Measurements from ENCODE around the gene PLK3.

PLK3 gene

DNA sequence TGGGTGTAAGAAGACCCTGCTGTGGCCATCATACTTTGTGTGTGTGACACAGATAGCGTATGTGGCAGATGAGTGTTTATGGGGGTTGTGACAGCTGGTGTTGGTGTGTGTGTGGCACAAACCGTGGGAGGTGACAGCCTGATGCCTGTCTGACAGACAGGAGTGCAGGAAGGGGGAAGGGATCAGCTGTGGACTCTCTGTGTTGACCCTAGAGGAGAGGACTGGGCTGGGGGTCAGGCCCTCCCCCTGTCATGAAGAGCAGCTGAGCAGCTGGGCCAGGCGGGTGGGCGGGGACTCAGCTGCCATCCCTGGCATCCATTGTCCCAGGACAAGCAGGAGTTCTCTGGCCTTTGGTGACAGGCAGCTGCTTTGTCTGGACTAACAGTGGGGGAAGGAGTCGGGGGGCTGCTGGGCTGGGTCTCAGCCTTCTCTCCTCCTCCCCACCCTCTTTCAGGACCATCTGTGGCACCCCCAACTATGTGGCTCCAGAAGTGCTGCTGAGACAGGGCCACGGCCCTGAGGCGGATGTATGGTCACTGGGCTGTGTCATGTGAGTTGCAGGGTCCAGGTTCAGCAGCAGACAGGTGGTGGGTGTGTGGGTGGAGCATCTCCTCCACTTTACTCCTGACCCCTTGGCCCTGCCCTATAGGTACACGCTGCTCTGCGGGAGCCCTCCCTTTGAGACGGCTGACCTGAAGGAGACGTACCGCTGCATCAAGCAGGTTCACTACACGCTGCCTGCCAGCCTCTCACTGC, 2.3 kb downstream of the PLK3 start:
- H3K36me3 ChIP-seq (ENCODE audit: control insufficient read depth, insufficient read depth, low read length), result peaks cover 42% of the 10 kb centered on the region
- H3K4me3 ChIP-seq (ENCODE audit: insufficient read depth, low read depth, low read length, poor library complexity, severe bottlenecking), result peak overlapping the region; percentile 99
- DNase-seq, result peak in 1 of 3 donors; percentile 22

DNA sequence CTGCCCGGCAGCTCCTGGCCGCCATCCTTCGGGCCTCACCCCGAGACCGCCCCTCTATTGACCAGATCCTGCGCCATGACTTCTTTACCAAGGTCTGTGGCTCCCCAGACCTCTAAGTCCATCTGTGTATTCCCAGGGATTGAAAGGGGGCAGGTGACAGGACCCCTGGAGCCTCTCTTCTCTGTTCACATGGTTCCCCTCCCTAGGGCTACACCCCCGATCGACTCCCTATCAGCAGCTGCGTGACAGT, 2.8 kb downstream of the PLK3 start:
- no peaks in the 10 kb centered on the region for H3K27me3 ChIP-seq (replicated peaks; ENCODE audit: control insufficient read depth, insufficient read depth, low read length, poor library complexity, severe bottlenecking)
- H3K27ac ChIP-seq (ENCODE audit: insufficient read depth, low read length, poor library complexity, severe bottlenecking), result peak overlapping the region; percentile 95
- H3K9me3 ChIP-seq (ENCODE audit: control insufficient read depth, low read length), result no peaks in the 10 kb centered on the region
- peaks cover 42% of the 10 kb centered on the region for H3K36me3 ChIP-seq (ENCODE audit: control insufficient read depth, insufficient read depth, low read length)
- peak overlapping the region; percentile 99 for H3K4me3 ChIP-seq (ENCODE audit: insufficient read depth, low read depth, low read length, poor library complexity, severe bottlenecking)
- peaks cover 50% of the 10 kb centered on the region for H3K4me1 ChIP-seq (ENCODE audit: control insufficient read depth, insufficient read depth, low read length, poor library complexity, severe bottlenecking)
- DNase-seq, result no peak

More for the DNA sequence above, 2.3 kb downstream of the PLK3 start:
- H3K4me1 ChIP-seq (ENCODE audit: control insufficient read depth, insufficient read depth, low read length, poor library complexity, severe bottlenecking), result peaks cover 45% of the 10 kb centered on the region
- H3K27ac ChIP-seq (ENCODE audit: insufficient read depth, low read length, poor library complexity, severe bottlenecking), result peak overlapping the region; percentile 95
- no peaks in the 10 kb centered on the region for H3K9me3 ChIP-seq (ENCODE audit: control insufficient read depth, low read length)
- H3K27me3 ChIP-seq (replicated peaks; ENCODE audit: control insufficient read depth, insufficient read depth, low read length, poor library complexity, severe bottlenecking), result no peaks in the 10 kb centered on the region

DNA sequence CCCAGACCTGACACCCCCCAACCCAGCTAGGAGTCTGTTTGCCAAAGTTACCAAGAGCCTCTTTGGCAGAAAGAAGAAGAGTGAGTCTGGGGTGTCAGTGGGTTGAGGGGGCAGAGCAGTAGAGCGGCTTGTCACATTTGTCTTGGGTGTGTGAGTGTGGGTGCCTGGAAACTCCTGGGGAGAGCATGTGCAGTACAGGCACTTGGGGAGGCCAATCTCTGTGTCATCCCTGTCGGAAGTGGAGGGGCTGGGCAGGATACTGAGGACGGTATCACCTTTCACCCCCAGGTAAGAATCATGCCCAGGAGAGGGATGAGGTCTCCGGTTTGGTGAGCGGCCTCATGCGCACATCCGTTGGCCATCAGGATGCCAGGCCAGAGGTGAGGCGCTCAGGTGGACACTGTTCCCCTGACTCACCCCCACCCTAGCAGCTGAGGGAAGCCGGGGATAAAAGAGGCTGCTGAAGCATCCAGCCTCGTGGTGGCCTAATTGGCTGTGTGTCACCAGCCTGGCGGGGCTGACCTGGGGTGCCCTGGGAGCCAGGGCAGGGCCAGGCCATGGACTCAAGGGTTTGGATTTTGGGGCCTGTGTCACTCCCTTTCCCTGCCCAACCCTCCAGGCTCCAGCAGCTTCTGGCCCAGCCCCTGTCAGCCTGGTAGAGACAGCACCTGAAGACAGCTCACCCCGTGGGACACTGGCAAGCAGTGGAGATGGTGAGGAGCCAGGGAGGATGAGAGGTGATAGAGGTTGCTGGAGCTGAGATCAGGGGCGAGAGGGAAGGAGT, 3.3 kb downstream of the PLK3 start:
- Histone ChIP-seq H3K27me3 (replicated peaks; ENCODE audit: control insufficient read depth, insufficient read depth, low read length, poor library complexity, severe bottlenecking) (no peaks in the 10 kb centered on the region), H3K4me3 (ENCODE audit: insufficient read depth, low read depth, low read length, poor library complexity, severe bottlenecking) (peak overlapping the region; percentile 99), H3K4me1 (ENCODE audit: control insufficient read depth, insufficient read depth, low read length, poor library complexity, severe bottlenecking) (peaks cover 55% of the 10 kb centered on the region), H3K36me3 (ENCODE audit: control insufficient read depth, insufficient read depth, low read length) (peaks cover 42% of the 10 kb centered on the region), H3K9me3 (ENCODE audit: control insufficient read depth, low read length) (no peaks in the 10 kb centered on the region), H3K27ac (ENCODE audit: insufficient read depth, low read length, poor library complexity, severe bottlenecking) (peak overlapping the region; percentile 95)
- DNase-seq, result no peak

DNA sequence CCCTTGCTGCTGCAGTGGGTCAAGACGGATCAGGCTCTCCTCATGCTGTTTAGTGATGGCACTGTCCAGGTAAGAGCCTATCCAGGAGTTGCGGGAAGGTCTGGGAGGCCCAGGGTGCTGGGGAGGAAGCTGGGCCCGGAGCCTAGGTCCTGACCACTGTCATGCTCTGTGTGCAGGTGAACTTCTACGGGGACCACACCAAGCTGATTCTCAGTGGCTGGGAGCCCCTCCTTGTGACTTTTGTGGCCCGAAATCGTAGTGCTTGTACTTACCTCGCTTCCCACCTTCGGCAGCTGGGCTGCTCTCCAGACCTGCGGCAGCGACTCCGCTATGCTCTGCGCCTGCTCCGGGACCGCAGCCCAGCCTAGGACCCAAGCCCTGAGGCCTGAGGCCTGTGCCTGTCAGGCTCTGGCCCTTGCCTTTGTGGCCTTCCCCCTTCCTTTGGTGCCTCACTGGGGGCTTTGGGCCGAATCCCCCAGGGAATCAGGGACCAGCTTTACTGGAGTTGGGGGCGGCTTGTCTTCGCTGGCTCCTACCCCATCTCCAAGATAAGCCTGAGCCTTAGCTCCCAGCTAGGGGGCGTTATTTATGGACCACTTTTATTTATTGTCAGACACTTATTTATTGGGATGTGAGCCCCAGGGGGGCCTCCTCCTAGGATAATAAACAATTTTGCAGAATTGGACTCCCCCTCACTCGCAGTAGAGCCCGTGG, 5.3 kb downstream of the PLK3 start:
- Histone ChIP-seq H3K27me3 (replicated peaks; ENCODE audit: control insufficient read depth, insufficient read depth, low read length, poor library complexity, severe bottlenecking) (no peaks in the 10 kb centered on the region), H3K36me3 (ENCODE audit: control insufficient read depth, insufficient read depth, low read length) (peaks cover 42% of the 10 kb centered on the region), H3K4me1 (ENCODE audit: control insufficient read depth, insufficient read depth, low read length, poor library complexity, severe bottlenecking) (peaks cover 70% of the 10 kb centered on the region), H3K27ac (ENCODE audit: insufficient read depth, low read length, poor library complexity, severe bottlenecking) (peak overlapping the region; percentile 46), H3K4me3 (ENCODE audit: insufficient read depth, low read depth, low read length, poor library complexity, severe bottlenecking) (no peak overlapping the region), H3K9me3 (ENCODE audit: control insufficient read depth, low read length) (no peaks in the 10 kb centered on the region)
- DNase-seq, result peak in 1 of 3 donors; percentile 17

DNA sequence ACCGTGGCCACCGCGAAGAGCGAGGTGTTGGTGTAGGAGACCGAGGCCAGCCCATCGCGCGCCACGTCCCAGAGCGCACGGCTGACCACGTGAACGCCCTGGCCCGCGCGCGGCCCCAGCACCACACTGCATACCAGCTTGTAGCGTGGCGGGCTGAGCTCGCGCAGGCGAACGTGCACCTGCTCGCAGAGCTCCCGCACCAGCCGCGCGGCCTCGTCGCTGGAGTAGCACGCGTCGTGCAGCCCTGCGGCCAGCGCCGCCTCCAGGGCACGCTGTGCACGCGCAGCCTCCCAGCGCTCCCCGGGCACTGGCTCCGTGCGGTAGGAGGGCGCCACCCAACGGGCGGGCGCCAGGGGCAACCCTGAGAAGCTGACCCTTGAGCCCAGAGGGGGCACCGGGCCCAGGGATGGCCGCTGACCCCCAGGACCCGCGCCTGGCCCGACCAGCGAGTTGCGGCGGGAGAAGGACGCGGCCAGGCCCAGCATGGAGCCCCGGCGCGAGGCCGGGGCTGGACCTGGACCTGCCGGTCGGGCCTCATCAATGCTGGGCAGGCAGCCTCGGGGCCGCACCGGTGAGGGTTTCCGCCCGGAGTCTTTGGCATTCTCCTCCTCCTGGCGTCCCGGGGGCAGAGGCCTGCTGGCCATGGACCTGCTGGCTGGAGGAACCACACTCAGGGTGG, 6.0 kb downstream of the PLK3 start:
- peak overlapping the region; percentile 98 for H3K27ac ChIP-seq (ENCODE audit: insufficient read depth, low read length, poor library complexity, severe bottlenecking)
- H3K36me3 ChIP-seq (ENCODE audit: control insufficient read depth, insufficient read depth, low read length), result peaks cover 42% of the 10 kb centered on the region
- H3K9me3 ChIP-seq (ENCODE audit: control insufficient read depth, low read length), result no peaks in the 10 kb centered on the region
- peaks cover 77% of the 10 kb centered on the region for H3K4me1 ChIP-seq (ENCODE audit: control insufficient read depth, insufficient read depth, low read length, poor library complexity, severe bottlenecking)
- no peak overlapping the region for H3K4me3 ChIP-seq (ENCODE audit: insufficient read depth, low read depth, low read length, poor library complexity, severe bottlenecking)
- H3K27me3 ChIP-seq (replicated peaks; ENCODE audit: control insufficient read depth, insufficient read depth, low read length, poor library complexity, severe bottlenecking), result no peaks in the 10 kb centered on the region
- peak in 2 of 3 donors; percentile 24 to 35 for DNase-seq

DNA sequence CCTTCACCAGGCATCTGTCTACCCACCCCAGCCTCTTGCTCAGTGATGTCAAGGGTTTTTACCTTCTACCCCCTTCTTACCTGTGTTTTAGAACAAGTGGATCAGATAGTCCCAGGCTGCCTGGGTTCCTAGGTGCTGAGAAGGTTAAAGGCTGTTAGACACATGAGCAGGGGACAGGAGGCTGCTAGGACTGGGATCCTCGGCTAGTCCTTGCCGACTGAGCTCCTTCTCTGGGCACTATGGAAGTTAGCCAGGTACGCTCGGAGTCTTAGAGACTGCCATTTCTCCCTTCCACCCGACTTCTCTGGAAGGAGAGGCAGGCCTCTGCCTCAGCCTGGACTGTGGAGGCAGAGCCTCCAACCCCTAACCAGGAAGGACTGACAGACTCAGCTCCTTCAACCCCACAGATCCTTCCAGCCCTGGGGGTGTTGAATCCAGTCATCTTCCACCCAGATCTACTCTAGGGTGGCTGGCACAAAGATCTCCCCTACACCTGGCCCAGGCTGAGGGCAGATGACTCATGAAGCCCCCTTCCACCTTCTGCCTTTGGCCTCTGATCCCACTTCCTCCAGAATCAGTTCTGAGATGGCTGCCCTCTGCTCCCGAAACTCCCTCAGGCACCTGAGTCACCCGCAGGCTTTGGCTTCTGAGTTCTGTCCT, 6.7 kb downstream of the PLK3 start, which contains the start of gene DYNLT4:
TSS of gene DYNLT4 (minus strand) at position 648 of the 660 bp plus-strand sequence. CDS start 683 bp downstream, outside the sequence.
- Histone ChIP-seq H3K4me3 (ENCODE audit: insufficient read depth, low read depth, low read length, poor library complexity, severe bottlenecking) (no peak within 1 kb of the TSS), H3K27ac (ENCODE audit: insufficient read depth, low read length, poor library complexity, severe bottlenecking) (peak within 1 kb of the TSS; percentile 98), H3K9me3 (ENCODE audit: control insufficient read depth, low read length) (no peaks in the 10 kb centered on the region), H3K36me3 (ENCODE audit: control insufficient read depth, insufficient read depth, low read length) (peaks cover 42% of the 10 kb centered on the region), H3K4me1 (ENCODE audit: control insufficient read depth, insufficient read depth, low read length, poor library complexity, severe bottlenecking) (peaks cover 84% of the 10 kb centered on the region), H3K27me3 (replicated peaks; ENCODE audit: control insufficient read depth, insufficient read depth, low read length, poor library complexity, severe bottlenecking) (no peaks in the 10 kb centered on the region)
- DNase-seq, result no peak

DNA sequence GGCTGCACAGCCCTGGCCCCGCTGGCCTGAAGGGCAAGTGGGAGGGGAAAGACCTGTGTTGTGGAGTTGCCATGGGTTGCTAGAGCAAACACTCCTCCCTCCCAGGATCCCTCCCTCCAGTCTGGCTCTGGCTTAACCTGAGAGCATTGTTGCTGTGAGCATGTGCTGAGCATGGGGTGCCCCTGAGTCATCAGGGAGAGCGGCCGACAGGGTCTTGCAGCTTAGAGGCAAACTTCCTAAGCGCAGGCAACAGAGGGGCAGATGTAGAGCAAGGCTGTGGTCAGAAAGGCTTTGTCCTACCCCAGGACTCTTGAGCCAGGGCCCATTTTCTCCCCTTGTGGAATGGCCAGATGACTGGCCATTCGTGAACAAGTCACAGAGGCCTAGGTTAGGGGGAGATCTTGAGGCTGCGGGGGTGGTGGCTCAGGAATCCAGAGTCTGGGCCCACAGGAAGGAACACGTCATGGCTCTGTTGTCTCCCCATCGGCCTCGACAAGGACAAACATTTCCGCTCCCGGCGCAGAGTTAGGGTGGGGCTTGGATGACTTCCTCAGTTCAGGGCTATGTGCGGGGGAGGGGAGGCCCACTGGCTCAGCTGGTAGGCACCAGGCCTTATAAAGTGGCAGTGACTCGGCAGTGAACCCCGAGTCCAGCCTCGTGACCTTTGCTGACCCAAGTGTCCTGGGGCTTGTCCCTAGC, 7.3 kb downstream of the PLK3 start:
- Histone ChIP-seq H3K9me3 (ENCODE audit: control insufficient read depth, low read length) (no peaks in the 10 kb centered on the region), H3K36me3 (ENCODE audit: control insufficient read depth, insufficient read depth, low read length) (peaks cover 42% of the 10 kb centered on the region), H3K27me3 (replicated peaks; ENCODE audit: control insufficient read depth, insufficient read depth, low read length, poor library complexity, severe bottlenecking) (no peaks in the 10 kb centered on the region), H3K4me1 (ENCODE audit: control insufficient read depth, insufficient read depth, low read length, poor library complexity, severe bottlenecking) (peaks cover 82% of the 10 kb centered on the region), H3K27ac (ENCODE audit: insufficient read depth, low read length, poor library complexity, severe bottlenecking) (peak overlapping the region; percentile 98), H3K4me3 (ENCODE audit: insufficient read depth, low read depth, low read length, poor library complexity, severe bottlenecking) (no peak overlapping the region)
- DNase-seq, result peak; percentile 87 to 93 (median 90)

DNA sequence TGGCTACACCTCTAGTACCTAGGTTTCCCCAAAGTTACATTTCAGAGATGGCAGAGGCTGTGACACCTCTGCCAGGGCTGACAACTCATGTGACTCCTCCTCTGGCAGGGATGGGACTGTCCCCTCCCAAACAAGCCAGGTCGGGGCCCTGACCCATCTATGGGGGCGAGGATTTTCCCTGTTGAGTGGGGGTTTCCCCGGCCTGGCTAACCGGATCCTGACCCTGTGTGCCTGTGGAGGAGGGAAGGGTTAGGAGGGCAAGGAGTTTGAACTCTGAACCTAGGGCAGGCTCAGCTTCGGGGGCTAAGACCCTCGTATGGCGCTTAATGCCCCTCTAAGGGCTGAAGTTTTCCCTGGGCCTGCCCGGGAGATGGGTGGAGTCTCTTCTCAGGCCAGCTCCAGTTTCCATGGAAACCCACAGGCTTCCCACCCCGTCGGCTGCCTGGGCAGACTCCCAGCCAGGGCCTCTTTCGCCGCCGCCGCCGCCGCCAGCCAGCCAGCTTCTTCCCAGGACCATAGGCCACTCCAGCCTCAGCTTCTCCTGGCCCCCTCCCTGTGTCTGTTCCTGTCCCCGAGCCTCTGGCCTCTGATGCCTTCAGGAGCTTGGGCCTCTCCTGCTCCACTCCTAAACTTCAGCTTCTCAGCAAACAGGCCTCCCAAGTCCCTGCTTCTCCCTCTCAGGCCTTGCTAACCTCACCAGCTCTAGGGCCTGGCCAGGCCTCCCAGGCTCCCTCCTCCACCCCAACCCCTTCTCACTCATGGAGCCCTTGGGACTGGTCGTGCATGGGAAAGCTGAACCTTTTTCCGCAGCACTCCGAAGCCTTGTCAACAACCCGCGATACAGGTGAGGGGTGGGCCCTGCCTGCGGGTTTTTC, 8.1 kb downstream of the PLK3 start, which contains the start of gene BTBD19:
TSS of gene BTBD19 (plus strand) at position 461 of the 875 bp plus-strand sequence. CDS start at position 759, 298 bp downstream.
- Histone ChIP-seq H3K4me1 (ENCODE audit: control insufficient read depth, insufficient read depth, low read length, poor library complexity, severe bottlenecking) (peaks cover 81% of the 10 kb centered on the region), H3K27me3 (replicated peaks; ENCODE audit: control insufficient read depth, insufficient read depth, low read length, poor library complexity, severe bottlenecking) (no peaks in the 10 kb centered on the region), H3K9me3 (ENCODE audit: control insufficient read depth, low read length) (no peaks in the 10 kb centered on the region), H3K27ac (ENCODE audit: insufficient read depth, low read length, poor library complexity, severe bottlenecking) (peak within 1 kb of the TSS; percentile 98), H3K36me3 (ENCODE audit: control insufficient read depth, insufficient read depth, low read length) (peaks cover 34% of the 10 kb centered on the region), H3K4me3 (ENCODE audit: insufficient read depth, low read depth, low read length, poor library complexity, severe bottlenecking) (peak within 1 kb of the TSS; percentile 24)
- peak; percentile 14 to 77 (median 76) for DNase-seq

Data from effector memory CD4-positive, alpha-beta T cell (primary cell).